Skin epidermis (tissue), 12 donors: ENCODE data around the gene RGS7BP.
"Not testable (repeated sequence)": the region's sequence is repeated elsewhere in the genome, so short reads cannot be mapped to it uniquely, and the experiment has no call there.

Experiments
- H3K27ac ChIP-seq, 21 experiments: fragments of 200-600 bp; sonication (generic) in 11 of 21; one replicate each; pipeline ENCODE4 v1.5.0; 2020; ENCODE audit warnings: mild to moderate bottlenecking in 3 of 21, inconsistent platforms in 2 of 21, moderate library complexity in 2 of 21
- H3K4me3 ChIP-seq, 7 experiments: fragments of 200-600 bp; sonication (generic) in 2 of 7; one replicate each; pipeline ENCODE4 v1.5.0; 2020; ENCODE audit warnings: inconsistent platforms in 2 of 7, mild to moderate bottlenecking in 2 of 7, moderate library complexity in 1 of 7

Gene RGS7BP

GRCh38 chr5:64534033-64534432, 28.2 kb downstream of the RGS7BP start:
- Histone ChIP-seq H3K4me3 (no peak overlapping the region), H3K27ac (no peak overlapping the region)

- H3K4me3 ChIP-seq = no peak overlapping the region
- no peak overlapping the region for H3K27ac ChIP-seq
Measured at GRCh38 chr5:64557911-64558310, 52.1 kb downstream of the RGS7BP start.

- H3K4me3 ChIP-seq, H3K27ac ChIP-seq: not testable (repeated sequence)
Measured at GRCh38 chr5:64558641-64559040, 52.8 kb downstream of the RGS7BP start.

- H3K27ac ChIP-seq = no peak overlapping the region
- no peak overlapping the region for H3K4me3 ChIP-seq
Measured at GRCh38 chr5:64566310-64566916, 60.6 kb downstream of the RGS7BP start.

DNA sequence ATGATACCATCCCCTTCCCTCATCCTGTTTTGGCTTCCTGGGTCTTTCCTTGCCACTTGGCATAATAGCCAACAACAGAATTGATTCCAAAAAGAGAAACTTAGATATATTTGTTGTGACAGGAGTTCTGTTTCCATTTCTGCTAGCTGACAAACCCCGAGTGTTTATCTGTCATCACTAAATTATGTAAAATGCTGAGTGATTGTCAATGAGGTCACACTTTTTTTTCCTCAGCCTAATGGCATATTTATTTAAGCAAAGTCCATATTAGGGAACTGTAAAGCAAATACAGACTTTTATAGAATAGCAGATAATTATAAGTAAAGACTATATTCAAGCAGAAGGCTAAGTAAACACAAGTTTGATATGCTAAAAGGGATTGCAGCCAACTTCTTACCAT, 64.0 kb downstream of the RGS7BP start:
- Histone ChIP-seq H3K27ac (no peak overlapping the region), H3K4me3 (no peak overlapping the region)

- no peak overlapping the region for H3K27ac ChIP-seq
- no peak overlapping the region for H3K4me3 ChIP-seq
Measured at GRCh38 chr5:64570395-64570996, 64.7 kb downstream of the RGS7BP start.

DNA sequence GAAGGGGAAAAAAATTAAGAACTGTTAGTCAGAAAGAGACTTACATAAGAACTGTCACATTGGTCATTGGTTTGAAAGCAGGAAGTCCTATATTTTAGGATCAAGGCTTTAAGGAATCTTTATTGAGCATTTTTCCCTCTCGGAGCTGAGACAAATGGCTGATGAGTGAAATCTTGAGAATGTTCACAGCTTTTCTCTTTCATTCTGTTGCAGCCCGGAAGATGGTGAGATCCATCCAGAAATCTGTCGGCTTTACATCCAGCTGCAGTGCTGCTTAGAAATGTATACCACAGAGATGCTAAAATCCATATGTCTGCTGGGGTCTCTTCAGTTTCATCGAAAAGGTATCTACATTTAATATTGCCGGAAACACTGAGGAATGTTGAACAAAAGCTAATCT, 69.7 kb downstream of the RGS7BP start:
- Histone ChIP-seq H3K4me3 (no peak overlapping the region), H3K27ac (no peak overlapping the region)

DNA sequence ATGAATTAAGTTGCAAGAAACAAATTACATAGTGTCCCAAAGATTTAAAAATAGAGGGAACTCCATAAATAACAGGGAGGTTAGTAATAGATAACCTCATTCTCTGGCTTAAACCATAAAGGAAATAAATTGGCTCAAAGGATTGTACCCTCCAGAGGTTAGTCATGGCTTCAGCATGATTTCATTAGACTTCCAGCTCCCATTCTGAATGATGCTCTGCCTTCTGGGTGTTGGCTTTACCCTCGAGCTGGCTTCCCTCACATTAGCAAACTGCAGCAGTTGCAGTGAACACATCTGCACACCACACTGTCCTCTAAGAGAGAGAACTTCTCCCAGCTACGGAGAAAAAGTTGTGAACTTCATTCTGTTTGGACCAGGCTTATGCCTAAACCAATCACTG, 70.4 kb downstream of the RGS7BP start:
- Histone ChIP-seq H3K27ac (no peak overlapping the region), H3K4me3 (no peak overlapping the region)

DNA sequence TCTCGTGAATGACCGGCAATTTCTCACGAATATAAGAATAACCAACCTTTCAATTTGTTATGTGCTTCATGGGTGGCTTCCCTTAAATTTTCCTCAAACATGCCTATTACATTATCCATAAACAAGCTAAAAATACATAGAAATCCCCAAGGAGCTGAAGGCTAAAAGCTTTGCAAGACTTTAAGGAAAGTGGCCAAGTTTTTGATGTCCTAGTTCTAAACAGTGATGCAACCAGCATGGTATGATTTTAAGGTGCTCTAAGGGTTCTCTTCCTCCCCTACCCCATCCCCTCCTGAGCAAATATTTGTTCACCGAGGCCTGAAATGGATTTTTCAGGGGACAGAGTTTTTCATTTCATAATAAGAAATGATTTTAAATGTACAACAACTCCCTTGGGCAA, 79.8 kb downstream of the RGS7BP start:
- Histone ChIP-seq H3K27ac (no peak overlapping the region), H3K4me3 (no peak overlapping the region)

DNA sequence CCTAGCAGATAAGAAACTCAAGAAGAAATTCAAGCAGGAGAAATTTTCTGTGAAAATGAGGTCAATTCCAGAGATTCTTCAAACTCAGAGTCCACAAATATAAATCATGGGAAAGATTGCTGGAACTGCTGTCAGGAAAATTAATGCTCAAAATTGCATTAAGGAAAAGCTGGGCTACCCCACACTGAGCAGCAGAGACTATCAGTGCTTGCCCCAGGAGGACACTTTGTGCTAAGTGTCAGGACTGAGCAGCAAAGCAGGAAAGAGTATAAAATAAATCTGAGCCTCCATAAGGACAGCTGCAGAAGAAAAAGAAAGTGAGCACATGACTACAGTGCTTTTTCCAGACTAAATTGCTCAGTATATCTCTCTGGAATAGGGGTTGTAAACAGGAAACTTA, 81.6 kb downstream of the RGS7BP start:
- H3K4me3 ChIP-seq = no peak overlapping the region
- H3K27ac ChIP-seq = no peak overlapping the region

- no peak overlapping the region for H3K27ac ChIP-seq
- H3K4me3 ChIP-seq = no peak overlapping the region
Measured at GRCh38 chr5:64592730-64593341, 87.0 kb downstream of the RGS7BP start.

DNA sequence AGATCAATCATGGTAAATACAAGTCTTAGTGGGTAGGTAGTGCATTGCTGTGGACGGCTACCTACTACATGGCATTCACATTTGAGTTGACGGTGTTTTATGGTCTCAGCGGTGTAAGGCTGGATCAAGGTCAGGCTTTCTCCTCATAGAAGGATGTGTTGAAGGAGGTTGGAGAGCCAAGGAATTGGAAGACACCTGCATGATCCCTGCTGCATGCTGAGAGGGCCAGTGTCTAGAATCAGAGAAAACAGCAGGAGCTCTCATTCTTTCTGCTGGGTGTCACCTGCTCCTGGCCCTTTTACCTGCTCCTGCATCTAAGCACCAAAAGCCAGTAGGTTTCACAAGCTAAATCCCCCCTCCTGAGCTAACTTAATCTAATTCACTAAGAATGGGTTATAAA, 88.2 kb downstream of the RGS7BP start:
- no peak overlapping the region for H3K4me3 ChIP-seq

GRCh38 chr5:64594601-64595000, 88.8 kb downstream of the RGS7BP start:
- Histone ChIP-seq H3K27ac (no peak overlapping the region), H3K4me3 (no peak overlapping the region)

More for the DNA sequence above, 88.2 kb downstream of the RGS7BP start:
- H3K27ac ChIP-seq = no peak overlapping the region

- Histone ChIP-seq H3K27ac (no peak overlapping the region), H3K4me3 (no peak overlapping the region)
Measured at GRCh38 chr5:64595031-64595855, 89.4 kb downstream of the RGS7BP start.

GRCh38 chr5:64599226-64599625, 93.4 kb downstream of the RGS7BP start:
- H3K27ac ChIP-seq = no peak overlapping the region
- H3K4me3 ChIP-seq = no peak overlapping the region

DNA sequence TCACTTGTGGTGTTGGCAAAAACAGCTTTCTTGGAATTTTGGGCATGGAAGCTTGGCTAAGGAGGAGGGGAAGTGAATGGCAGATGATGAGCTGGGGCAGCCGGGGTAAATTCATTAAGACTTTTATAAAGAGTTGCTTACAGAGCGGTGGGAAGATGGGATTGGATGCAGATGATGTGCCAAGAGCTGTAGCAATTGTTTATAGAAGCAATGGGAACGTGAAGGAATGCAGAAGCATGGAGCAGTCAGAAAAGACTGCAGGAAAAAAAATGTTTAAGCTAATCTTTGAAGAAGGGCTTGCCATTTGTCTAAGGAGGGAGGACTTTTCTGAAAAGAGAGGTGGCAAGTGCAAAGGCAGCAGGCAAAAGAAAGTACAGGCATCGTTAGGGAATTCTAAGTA, 97.9 kb downstream of the RGS7BP start:
- Histone ChIP-seq H3K4me3 (no peak overlapping the region), H3K27ac (no peak overlapping the region)

DNA sequence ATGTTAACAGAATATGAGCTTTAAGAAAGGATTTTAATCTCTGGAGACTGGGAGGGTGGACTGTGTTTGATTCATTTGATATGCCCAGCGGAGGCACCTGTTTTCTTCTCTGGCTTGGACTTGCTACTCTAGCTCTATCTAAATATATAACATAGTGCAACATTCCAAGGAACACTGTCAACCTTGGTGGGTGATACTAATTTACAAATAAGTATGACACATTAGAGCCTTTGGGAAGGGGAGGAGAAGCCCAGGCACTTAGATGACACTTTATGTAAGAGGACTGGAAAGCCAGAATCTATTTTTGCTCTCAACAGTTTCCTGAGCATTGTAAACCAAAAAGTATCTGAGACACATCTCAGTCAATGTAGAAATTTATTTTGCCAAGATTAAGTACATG, 101.1 kb downstream of the RGS7BP start:
- H3K27ac ChIP-seq = no peak overlapping the region
- no peak overlapping the region for H3K4me3 ChIP-seq

DNA sequence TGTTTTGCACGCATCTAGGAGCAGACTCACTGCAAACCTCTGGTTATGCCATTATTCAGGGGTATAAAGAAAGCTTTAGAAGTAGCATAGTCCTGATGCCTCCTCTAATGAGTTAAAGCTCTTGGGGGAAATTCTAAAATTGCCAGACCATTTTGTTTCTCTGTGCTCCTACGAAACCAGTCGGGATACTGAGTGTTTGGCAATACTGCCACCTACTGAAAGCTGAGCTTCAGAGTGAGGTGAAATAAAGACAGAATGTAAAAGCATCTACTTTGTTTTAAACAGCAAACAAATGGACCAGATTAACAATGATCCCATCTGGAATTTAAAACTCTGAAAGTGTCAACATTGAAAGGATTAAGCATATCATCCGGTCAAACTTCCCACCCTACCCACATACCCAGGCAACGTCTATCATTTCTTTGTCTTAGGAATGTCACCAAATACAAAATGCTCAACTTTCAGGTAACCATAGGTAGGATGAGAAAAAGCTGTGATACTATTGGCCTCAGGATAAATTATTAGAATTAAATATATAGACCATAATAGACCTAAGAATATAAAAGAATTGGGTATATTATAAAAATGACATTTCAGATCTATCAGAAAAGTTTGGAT, 106.6 kb downstream of the RGS7BP start:
- Histone ChIP-seq H3K4me3 (no peak overlapping the region), H3K27ac (no peak overlapping the region)

DNA sequence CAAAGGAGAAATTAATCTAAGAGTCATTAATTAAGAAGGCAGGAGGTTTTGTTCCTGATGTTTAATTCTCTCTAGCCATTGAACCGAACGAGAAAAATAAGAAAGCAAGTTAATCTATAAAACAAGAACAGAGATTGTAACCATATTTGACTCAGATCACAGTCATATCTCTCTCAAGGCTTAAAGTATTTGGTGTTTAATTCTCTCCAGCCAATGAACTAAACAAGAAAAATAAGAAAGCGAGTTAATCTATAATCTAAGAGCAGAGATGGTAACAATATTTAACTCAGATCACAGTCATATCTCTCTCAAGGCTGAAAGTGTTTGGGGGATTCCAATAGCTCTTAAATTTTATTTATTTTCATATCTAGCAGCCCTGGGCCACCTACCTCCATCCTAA, 110.1 kb downstream of the RGS7BP start:
- no peak overlapping the region for H3K4me3 ChIP-seq
- H3K27ac ChIP-seq = no peak overlapping the region

- no peak overlapping the region for H3K4me3 ChIP-seq
- H3K27ac ChIP-seq = no peak overlapping the region
Measured at GRCh38 chr5:64619609-64620008, 113.8 kb downstream of the RGS7BP start.
